Psoas muscle (tissue), 8 donors: ENCODE results near the gene ZBTB12. TPM values are rescaled to one million over a fixed set of nuclear protein-coding genes. Genes with fewer than 3 reads are reported as not detected.

Experiments
- ATAC-seq, 4 donors: fragments of 200-7000 bp; cut with Tn5 transposase; one replicate each; pipeline ENCODE4 v1.9.1; 2020; ENCODE audit warnings: moderate library complexity in 3 of 4, mild to moderate bottlenecking in 2 of 4
- DNase-seq, 2 donors: peaks; one replicate each; pipeline ENCODE4 v3.0.0-alpha.2; 2020
- H3K27ac ChIP-seq: fragments of 200-600 bp; one replicate; pipeline ENCODE4 v1.8.0; 2022
- H3K27me3 ChIP-seq, 3 donors: fragments of 200-600 bp in 1 of 3; one replicate each; pipeline versions ENCODE4 v1.6.1 to v1.8.0; 2013 to 2022; ENCODE audit warnings: low read length in 2 of 3, mild to moderate bottlenecking in 2 of 3, moderate library complexity in 1 of 3; ENCODE audit not compliant: insufficient read depth in 3 of 3
- H3K36me3 ChIP-seq, 2 donors: fragments of 200-600 bp in 1 of 2; one replicate each; pipeline versions ENCODE4 v1.6.1 to v1.8.0; 2013 to 2022; ENCODE audit warnings: low read depth in 1 of 2, mild to moderate bottlenecking in 1 of 2, moderate library complexity in 1 of 2; ENCODE audit not compliant: insufficient read depth in 1 of 2
- H3K4me1 ChIP-seq: fragments of 200-600 bp; one replicate; pipeline ENCODE4 v1.8.0; 2022
- H3K4me3 ChIP-seq: fragments of 200-600 bp; one replicate; pipeline ENCODE4 v1.8.0; 2022; ENCODE audit warnings: mild to moderate bottlenecking
- H3K9me3 ChIP-seq: fragments of 200-600 bp; one replicate; pipeline ENCODE4 v1.8.0; 2022
- CTCF ChIP-seq: fragments of 200-600 bp; IDR thresholded peaks from one replicate; pipeline ENCODE4 v1.8.0; 2022; ENCODE audit warnings: antibody characterized with exemption
- WGBS, 3 donors: extraction: QIAGEN DNeasy Blood & Tissue Kit; methylation state at CpG; one replicate each; pipeline versions ENCODE4 v1.1.6 to v1.1.7; 2013; 5-methylcytosine and 5-hydroxymethylcytosine counted together
- intact Hi-C, 2 donors: fragments of 100-400 bp; cut with DNase I; formaldehyde crosslinking; loops; one replicate each; pipeline versions ENCODE4 v1.11.0 to v1.14.2; 2022
- polyA plus RNA-seq, 3 donors: library from polyadenylated mRNA; stranded (reverse); fragments of 200-250 nt; gene quantifications; one replicate each; pipeline ENCODE4 v1.2.3, GENCODE V29; 2013
- total RNA-seq, 4 donors: library from RNA; stranded (reverse); fragmentation: NEBNext Ultra II Directional in 2 of 4; extraction: Animal tissue kit (Norgen Biotek cat#: 25700) in 2 of 4; gene quantifications; one replicate each; pipeline versions ENCODE4 v1.2.1 to v1.2.4, GENCODE V29; 2021 to 2023
- donor health status: healthy with polysubstance abuse.
- donor health status: DM: no; HTN: no; CAD: no; lungs with moderate emphysema.
- donor health status: Bipolar disorder and iron deficiency.
- donor health status: healthy.
- donor health status: DM: yes; HTN: yes; CAD: no.
- donor health status: DM: no; HTN: no; CAD: no.
- donor health status: DM: no; HTN: no; CAD: no.
- donor health status: DM: yes; HTN: yes; CAD: no.

Gene ZBTB12
- total and polyA plus RNA-seq, 7 donors: 1.1 to 4.6 (median 2.2) TPM

GRCh38 chr6:31896493-31896855, 5.4 kb downstream of the ZBTB12 start:
- H3K4me1 ChIP-seq: peaks cover 15% of the 10 kb centered on the region
- intact Hi-C loops: loop anchor here in 1 of 2 donors (2.0 to 10.0 kb wide), 2 partner anchors 62 to 352 kb away; partner anchors contain the start of genes ATP6V1G2, DDX39B and NFKBIL1
- H3K36me3 ChIP-seq: peaks cover 0 to 46% of the 10 kb centered on the region in 2 donors
- H3K4me3 ChIP-seq: peak overlapping the region; percentile 77
- peak overlapping the region; percentile 85 for H3K27ac ChIP-seq
- H3K27me3 ChIP-seq: no peaks in the 10 kb centered on the region
- DNase-seq (no peak), ATAC-seq (no peak)
- H3K9me3 ChIP-seq: no peaks in the 10 kb centered on the region
- WGBS, 3 donors: 31 to 55% (median 41%) methylated on average over 3 to 4 of the region's 4 CpGs
- TF ChIP-seq CTCF: no peak

- no peak overlapping the region for H3K4me3 ChIP-seq
- whole genome bisulfite sequencing, 3 donors: 78 to 89% (median 80%) methylated on average over 6 of the region's 6 CpGs
- intact Hi-C loops: loop anchor here in 1 of 2 donors (10.0 kb wide), 1 partner anchor 348 kb away; the partner anchor contains the start of genes ATP6V1G2, DDX39B and NFKBIL1
- H3K9me3 ChIP-seq: no peaks in the 10 kb centered on the region
- DNase-seq (no peak), ATAC-seq (no peak)
- H3K36me3 ChIP-seq: peaks cover 0 to 82% of the 10 kb centered on the region in 2 donors
- no peak overlapping the region for H3K27ac ChIP-seq
- H3K27me3 ChIP-seq: no peaks in the 10 kb centered on the region
- TF ChIP-seq CTCF: no peak
- H3K4me1 ChIP-seq: no peaks in the 10 kb centered on the region
These were observed 9.1 kb downstream of the ZBTB12 start for GRCh38 chr6:31892821-31893220.

- intact Hi-C loops: loop anchor here in 1 of 2 donors (10.0 kb wide), 1 partner anchor 205 kb away; the partner anchor contains the start of gene LY6G5C
- H3K9me3 ChIP-seq: no peaks in the 10 kb centered on the region
- DNase-seq (no peak), ATAC-seq (no peak)
- no peaks in the 10 kb centered on the region for H3K4me1 ChIP-seq
- no peak overlapping the region for H3K27ac ChIP-seq
- H3K27me3 ChIP-seq: no peaks in the 10 kb centered on the region
- TF ChIP-seq CTCF: no peak
- WGBS, 3 donors: 90 to 97% (median 93%) methylated on average over 3 of the region's 3 CpGs
- peaks cover 0 to 96% of the 10 kb centered on the region in 2 donors for H3K36me3 ChIP-seq
- H3K4me3 ChIP-seq: no peak overlapping the region
These were observed 12.4 kb downstream of the ZBTB12 start for GRCh38 chr6:31889331-31889972.

- Histone ChIP-seq H3K36me3 (peaks cover 0 to 96% of the 10 kb centered on the region in 2 donors), H3K27me3 (no peaks in the 10 kb centered on the region), H3K4me3 (no peak overlapping the region), H3K9me3 (no peaks in the 10 kb centered on the region), H3K4me1 (no peaks in the 10 kb centered on the region), H3K27ac (no peak overlapping the region)
- ATAC-seq (peak; percentile 31 to 60 (median 38)), DNase-seq (no peak)
- 79 to 85% (median 81%) methylated on average over 42 to 43 of the region's 43 CpGs for WGBS, 3 donors
- TF ChIP-seq CTCF: peak; percentile 55
- intact Hi-C loops: loop anchor here in 1 of 2 donors (10.0 kb wide), 1 partner anchor 204 kb away; the partner anchor contains the start of gene LY6G5C
These were observed 13.3 kb downstream of the ZBTB12 start for GRCh38 chr6:31888276-31889258.
